OCI-LY1 (cell line): ENCODE results near the gene PANK4.

Source experiments
- H2AFZ ChIP-seq: fragments of 200-600 bp; sonication (generic), shearing (Covaris generic); 2 replicates; pipeline ENCODE4 v1.6.0; 2014; ENCODE audit warnings: antibody characterized with exemption, mild to moderate bottlenecking, low read length
- H3F3A ChIP-seq: fragments of 200-600 bp; sonication (generic), shearing (Covaris generic); 2 replicates; pipeline ENCODE4 v1.6.0; 2014; ENCODE audit warnings: mild to moderate bottlenecking, antibody characterized with exemption, low read length, moderate library complexity; ENCODE audit not compliant: insufficient read depth
- H3K27ac ChIP-seq: fragments of 200-600 bp; sonication (generic); 2 replicates; pipeline ENCODE4 v1.5.1; 2014; ENCODE audit warnings: low read length, mixed run types, mild to moderate bottlenecking, low read depth; ENCODE audit not compliant: poor library complexity, severe bottlenecking
- H3K27me3 ChIP-seq: fragments of 200-600 bp; sonication (generic); 2 replicates; pipeline ENCODE4 v1.6.0; 2014; ENCODE audit warnings: antibody characterized with exemption, mild to moderate bottlenecking, low read length, moderate library complexity; ENCODE audit not compliant: insufficient read depth
- H3K36me3 ChIP-seq: fragments of 200-600 bp; sonication (generic); 2 replicates; pipeline ENCODE4 v1.6.1; 2014; ENCODE audit warnings: mild to moderate bottlenecking, antibody characterized with exemption, low read length, moderate library complexity, mixed read lengths; ENCODE audit not compliant: insufficient read depth
- H3K4me1 ChIP-seq: fragments of 200-600 bp; sonication (generic); 2 replicates; pipeline ENCODE4 v1.5.1; 2014; ENCODE audit warnings: mild to moderate bottlenecking, low read length, moderate library complexity; ENCODE audit not compliant: insufficient read depth, severe bottlenecking
- H3K4me2 ChIP-seq: fragments of 200-600 bp; sonication (generic), shearing (Covaris generic); 2 replicates; pipeline ENCODE4 v1.6.1; 2014; ENCODE audit warnings: low read length
- H3K4me3 ChIP-seq: fragments of 200-600 bp; sonication (generic); 2 replicates; pipeline ENCODE4 v1.5.1; 2014; ENCODE audit warnings: low read length, low read depth, mild to moderate bottlenecking, mixed read lengths; ENCODE audit not compliant: poor library complexity, severe bottlenecking
- H3K79me2 ChIP-seq: fragments of 200-600 bp; shearing (Covaris generic); 2 replicates; pipeline ENCODE4 v1.6.1; 2016; ENCODE audit warnings: mixed run types, low read length, mixed read lengths; ENCODE audit not compliant: insufficient read depth
- H3K9ac ChIP-seq: fragments of 200-600 bp; sonication (generic), shearing (Covaris generic); 2 replicates; pipeline ENCODE4 v1.6.1; 2014; ENCODE audit warnings: mild to moderate bottlenecking, low read length, mixed read lengths
- H3K9me2 ChIP-seq: fragments of 200-600 bp; sonication (generic), shearing (Covaris generic); 2 replicates; pipeline ENCODE4 v1.6.1; 2014; ENCODE audit warnings: low read depth, mild to moderate bottlenecking, low read length, mixed read lengths
- H3K9me3 ChIP-seq: fragments of 200-600 bp; shearing (Covaris generic); 2 replicates; pipeline ENCODE4 v1.6.1; 2014; ENCODE audit warnings: low read length, mixed read lengths
- H4K20me1 ChIP-seq: fragments of 200-600 bp; sonication (generic), shearing (Covaris generic); 2 replicates; pipeline ENCODE4 v1.6.0; 2016; ENCODE audit warnings: mild to moderate bottlenecking, low read length; ENCODE audit not compliant: insufficient read depth
- EZH2 ChIP-seq: fragments of 200-600 bp; sonication (generic), shearing (Covaris generic); IDR thresholded peaks from 2 replicates; pipeline ENCODE4 v1.8.0; 2017; ENCODE audit warnings: borderline replicate concordance, mixed run types, mild to moderate bottlenecking, antibody characterized with exemption, low read length, moderate library complexity, mixed read lengths
- TF ChIP-seq, protein P1 (sequence below): fragments of 200-600 bp; sonication (generic), shearing (Covaris generic); IDR thresholded peaks from 2 replicates; pipeline ENCODE4 v1.5.1; 2017; ENCODE audit warnings: mild to moderate bottlenecking, antibody characterized with exemption, low read length, moderate library complexity, mixed read lengths

Gene PANK4

DNA sequence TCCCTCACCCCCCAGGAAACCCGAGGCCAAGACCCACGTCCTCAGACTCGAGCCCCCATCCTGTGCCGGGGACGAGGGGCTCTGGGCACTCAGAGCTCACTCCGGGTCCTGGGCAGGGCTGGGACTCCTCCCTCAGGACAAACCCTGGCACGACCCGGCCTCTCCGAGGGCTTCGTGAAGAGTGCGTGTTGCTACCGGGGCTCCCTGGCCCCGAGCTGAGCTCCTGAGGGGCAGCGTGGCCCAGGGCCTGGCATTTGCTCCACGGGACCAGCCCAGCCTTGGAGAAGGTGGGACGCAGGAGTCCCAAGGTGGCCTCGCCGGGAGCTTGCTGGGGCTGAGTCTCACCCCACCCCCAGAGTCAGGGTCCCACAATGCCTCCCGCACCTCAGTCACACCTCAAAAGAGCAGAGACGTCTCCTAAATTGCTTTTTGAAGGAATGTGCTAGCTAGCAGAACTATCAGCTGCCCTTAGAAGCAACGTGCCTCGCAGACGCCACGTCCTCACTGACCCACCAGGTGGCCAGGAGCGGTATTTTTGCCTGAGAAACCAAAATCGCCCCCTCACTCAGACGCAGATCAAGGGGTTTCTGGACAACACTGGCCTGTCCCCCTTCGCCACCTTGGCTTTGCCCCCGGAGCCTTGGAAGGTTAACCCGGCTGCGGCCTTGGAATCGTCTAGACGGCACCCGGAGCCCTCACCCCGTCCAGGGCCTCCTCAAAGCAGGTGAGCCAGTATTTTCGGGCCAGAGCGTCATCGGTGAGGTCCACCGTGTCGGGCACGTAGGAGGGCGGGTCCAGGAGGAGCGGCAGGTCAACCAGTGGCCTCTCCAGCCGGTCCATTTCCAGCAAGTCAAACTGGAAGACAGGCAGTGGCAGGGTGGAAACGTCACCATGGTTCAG, 11.3 kb downstream of the PANK4 start:
- Histone ChIP-seq H3F3A (no peaks in the 10 kb centered on the region), H3K9ac (no peak overlapping the region), H3K36me3 (peaks cover 94% of the 10 kb centered on the region), H3K4me1 (no peaks in the 10 kb centered on the region), H3K79me2 (no peaks in the 10 kb centered on the region), H2AFZ (no peak overlapping the region), H4K20me1 (no peaks in the 10 kb centered on the region), H3K27ac (no peak overlapping the region), H3K9me3 (no peaks in the 10 kb centered on the region), H3K4me3 (no peak overlapping the region), H3K4me2 (no peak overlapping the region), H3K9me2 (no peaks in the 10 kb centered on the region), H3K27me3 (no peaks in the 10 kb centered on the region)
- TF ChIP-seq, protein P1, sequence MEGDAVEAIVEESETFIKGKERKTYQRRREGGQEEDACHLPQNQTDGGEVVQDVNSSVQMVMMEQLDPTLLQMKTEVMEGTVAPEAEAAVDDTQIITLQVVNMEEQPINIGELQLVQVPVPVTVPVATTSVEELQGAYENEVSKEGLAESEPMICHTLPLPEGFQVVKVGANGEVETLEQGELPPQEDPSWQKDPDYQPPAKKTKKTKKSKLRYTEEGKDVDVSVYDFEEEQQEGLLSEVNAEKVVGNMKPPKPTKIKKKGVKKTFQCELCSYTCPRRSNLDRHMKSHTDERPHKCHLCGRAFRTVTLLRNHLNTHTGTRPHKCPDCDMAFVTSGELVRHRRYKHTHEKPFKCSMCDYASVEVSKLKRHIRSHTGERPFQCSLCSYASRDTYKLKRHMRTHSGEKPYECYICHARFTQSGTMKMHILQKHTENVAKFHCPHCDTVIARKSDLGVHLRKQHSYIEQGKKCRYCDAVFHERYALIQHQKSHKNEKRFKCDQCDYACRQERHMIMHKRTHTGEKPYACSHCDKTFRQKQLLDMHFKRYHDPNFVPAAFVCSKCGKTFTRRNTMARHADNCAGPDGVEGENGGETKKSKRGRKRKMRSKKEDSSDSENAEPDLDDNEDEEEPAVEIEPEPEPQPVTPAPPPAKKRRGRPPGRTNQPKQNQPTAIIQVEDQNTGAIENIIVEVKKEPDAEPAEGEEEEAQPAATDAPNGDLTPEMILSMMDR, result no peak
- no peak for TF ChIP-seq EZH2

DNA sequence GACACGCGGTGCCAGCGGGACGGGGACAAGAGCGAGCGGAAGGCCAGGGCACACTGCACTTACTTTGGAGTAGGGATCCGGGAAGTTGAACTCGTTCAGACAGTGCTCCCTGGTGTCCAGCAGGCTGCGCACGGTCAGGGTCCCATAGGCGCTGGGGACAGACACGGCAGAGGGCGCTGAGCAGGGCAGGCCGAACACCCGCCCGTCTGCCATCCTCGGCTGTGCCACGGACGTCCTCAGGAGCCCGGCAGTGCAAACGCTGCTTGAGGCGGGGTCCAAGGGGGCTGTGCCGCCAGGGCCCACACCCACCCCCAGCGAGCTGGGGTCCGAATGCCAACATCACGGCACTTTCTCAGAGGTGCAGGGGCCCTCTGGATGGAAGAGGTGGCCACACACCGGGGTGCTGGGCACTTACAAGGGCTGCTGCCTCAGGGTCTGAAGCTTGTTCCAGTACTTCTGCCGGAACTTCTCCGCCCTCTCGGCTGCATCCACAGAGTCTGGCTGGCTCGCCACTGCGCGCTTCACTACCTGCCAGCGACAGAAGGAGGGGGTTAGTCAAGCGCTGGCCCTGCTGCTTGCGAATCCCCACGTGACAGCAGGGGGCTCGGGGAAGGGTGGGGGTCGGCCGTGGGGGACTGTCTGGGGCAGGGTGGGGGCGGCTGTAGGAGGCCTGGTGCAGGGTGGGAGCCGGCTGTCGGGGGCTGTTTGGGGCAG, 12.3 kb downstream of the PANK4 start:
- Histone ChIP-seq H3F3A (no peaks in the 10 kb centered on the region), H3K4me3 (no peak overlapping the region), H3K4me2 (no peak overlapping the region), H3K9ac (no peak overlapping the region), H3K9me3 (no peaks in the 10 kb centered on the region), H3K9me2 (no peaks in the 10 kb centered on the region), H4K20me1 (no peaks in the 10 kb centered on the region), H2AFZ (no peak overlapping the region), H3K27me3 (no peaks in the 10 kb centered on the region), H3K27ac (no peak overlapping the region), H3K4me1 (no peaks in the 10 kb centered on the region), H3K79me2 (no peaks in the 10 kb centered on the region), H3K36me3 (peaks cover 94% of the 10 kb centered on the region)
- no peak for TF ChIP-seq EZH2
- TF ChIP-seq, protein P1, result no peak

DNA sequence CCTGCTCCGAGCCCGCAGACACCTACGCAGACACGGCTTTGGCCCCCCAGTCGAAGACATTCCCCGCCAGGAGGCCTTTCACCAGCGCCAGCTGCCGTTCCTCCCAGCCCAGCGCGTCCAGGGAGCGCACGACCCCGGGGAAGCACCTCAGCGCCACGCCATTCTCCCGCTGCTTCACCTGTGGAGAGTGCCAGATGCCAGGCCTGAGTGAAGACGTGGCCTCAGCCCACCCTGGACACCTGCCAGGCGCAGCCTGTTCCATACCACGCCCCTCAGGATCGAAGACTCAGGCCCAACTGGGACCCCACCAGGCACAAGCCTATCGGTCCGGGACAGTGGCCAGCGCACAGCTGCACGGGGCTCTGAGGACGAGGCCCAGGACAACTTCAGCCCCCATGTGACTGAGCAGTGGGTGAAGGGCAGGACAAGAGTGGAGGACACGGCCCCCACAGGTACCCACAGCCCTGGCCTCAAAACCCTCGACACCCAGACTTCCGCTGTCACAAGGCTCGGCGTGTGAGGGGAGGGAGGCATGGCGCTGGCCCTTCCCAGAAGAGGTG, 13.5 kb downstream of the PANK4 start:
- no peak for TF ChIP-seq EZH2
- TF ChIP-seq, protein P1, result no peak
- H3K4me3 ChIP-seq, result no peak overlapping the region
- H3K9me2 ChIP-seq, result no peaks in the 10 kb centered on the region
- no peaks in the 10 kb centered on the region for H3K27me3 ChIP-seq
- H3K36me3 ChIP-seq, result peaks cover 90% of the 10 kb centered on the region
- no peak overlapping the region for H3K9ac ChIP-seq
- no peaks in the 10 kb centered on the region for H3K79me2 ChIP-seq
- H3K4me2 ChIP-seq, result no peak overlapping the region
- no peaks in the 10 kb centered on the region for H3F3A ChIP-seq
- H2AFZ ChIP-seq, result no peak overlapping the region
- H3K9me3 ChIP-seq, result no peaks in the 10 kb centered on the region
- no peaks in the 10 kb centered on the region for H3K4me1 ChIP-seq
- H4K20me1 ChIP-seq, result no peaks in the 10 kb centered on the region
- H3K27ac ChIP-seq, result no peak overlapping the region
